ENCODE data around the gene PHF13. TPM values are rescaled to one million over a fixed set of nuclear protein-coding genes. Genes with fewer than 3 reads are reported as not detected.

The PHF13 gene
- total and polyA plus RNA-seq, 10 of the 15 experiments (the other 5 are each of a cell fraction or from before 2014, with no cell fraction given), result 0.87 to 15.4 (median 5.1) TPM

DNA sequence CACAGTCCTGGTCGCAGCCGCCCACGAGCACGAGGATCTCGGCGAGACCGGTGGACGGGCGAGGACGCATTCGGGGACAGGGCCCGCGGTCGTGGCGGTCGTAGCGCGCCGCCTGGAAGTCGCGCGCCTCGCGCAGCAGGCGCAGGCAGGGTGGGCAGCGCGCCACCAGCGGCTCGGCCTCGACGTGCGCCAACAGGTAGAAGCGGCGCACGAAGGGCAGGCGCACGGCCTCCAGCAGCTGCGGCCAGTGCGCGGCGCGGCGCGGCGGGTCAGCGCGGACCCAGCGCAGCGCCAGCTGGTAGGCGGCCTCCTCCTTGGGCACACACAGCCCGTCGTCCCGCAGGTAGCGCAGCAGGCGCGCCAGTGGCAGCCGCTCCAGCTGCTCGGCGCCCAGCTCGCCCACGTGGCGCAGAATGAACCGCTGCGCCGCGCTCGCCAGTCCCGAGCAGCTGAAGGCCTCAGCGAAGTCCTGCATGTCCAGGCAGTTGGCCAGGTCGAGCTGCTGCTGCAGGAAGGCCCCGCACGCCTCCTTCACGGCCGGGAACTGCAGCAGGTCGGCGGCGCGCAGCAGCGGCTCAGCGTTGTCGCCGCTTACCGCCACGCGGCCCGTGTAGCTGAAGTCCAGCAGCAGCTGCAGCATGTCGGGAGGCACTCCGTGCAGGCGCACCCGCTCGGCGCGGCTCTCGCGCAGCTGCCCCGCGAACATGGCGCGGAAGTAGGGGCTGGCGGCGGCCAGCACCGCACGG lies 11.4 kb upstream of the PHF13 start (continued):
- TF ChIP-seq, protein P1, sequence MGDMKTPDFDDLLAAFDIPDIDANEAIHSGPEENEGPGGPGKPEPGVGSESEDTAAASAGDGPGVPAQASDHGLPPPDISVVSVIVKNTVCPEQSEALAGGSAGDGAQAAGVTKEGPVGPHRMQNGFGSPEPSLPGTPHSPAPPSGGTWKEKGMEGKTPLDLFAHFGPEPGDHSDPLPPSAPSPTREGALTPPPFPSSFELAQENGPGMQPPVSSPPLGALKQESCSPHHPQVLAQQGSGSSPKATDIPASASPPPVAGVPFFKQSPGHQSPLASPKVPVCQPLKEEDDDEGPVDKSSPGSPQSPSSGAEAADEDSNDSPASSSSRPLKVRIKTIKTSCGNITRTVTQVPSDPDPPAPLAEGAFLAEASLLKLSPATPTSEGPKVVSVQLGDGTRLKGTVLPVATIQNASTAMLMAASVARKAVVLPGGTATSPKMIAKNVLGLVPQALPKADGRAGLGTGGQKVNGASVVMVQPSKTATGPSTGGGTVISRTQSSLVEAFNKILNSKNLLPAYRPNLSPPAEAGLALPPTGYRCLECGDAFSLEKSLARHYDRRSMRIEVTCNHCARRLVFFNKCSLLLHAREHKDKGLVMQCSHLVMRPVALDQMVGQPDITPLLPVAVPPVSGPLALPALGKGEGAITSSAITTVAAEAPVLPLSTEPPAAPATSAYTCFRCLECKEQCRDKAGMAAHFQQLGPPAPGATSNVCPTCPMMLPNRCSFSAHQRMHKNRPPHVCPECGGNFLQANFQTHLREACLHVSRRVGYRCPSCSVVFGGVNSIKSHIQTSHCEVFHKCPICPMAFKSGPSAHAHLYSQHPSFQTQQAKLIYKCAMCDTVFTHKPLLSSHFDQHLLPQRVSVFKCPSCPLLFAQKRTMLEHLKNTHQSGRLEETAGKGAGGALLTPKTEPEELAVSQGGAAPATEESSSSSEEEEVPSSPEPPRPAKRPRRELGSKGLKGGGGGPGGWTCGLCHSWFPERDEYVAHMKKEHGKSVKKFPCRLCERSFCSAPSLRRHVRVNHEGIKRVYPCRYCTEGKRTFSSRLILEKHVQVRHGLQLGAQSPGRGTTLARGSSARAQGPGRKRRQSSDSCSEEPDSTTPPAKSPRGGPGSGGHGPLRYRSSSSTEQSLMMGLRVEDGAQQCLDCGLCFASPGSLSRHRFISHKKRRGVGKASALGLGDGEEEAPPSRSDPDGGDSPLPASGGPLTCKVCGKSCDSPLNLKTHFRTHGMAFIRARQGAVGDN (IDR thresholded peaks at IDR 0.05), result peak; percentile 67
- peak; percentile 3; the same call in 1 of the 2 replicates for TF ChIP-seq POLR2A (IDR thresholded peaks at IDR 0.05; ENCODE audit: low read depth, low read length)

- no TSS peak for BruUV-seq (replicated peaks)
- peak within 1 kb of the TSS; percentile 70 for H2AFZ ChIP-seq (ENCODE audit: control insufficient read depth, low read depth, low read length)
- ChIA-PET RAD21 (ENCODE audit: unreplicated experiment) (interaction anchor here (1.1 to 3.9 kb wide), 2 partner anchors 22 to 23 kb away, joined by 3 to 38 read pairs; partner anchors contain the start of gene ZBTB48), CTCF (interaction anchor here (1.0 to 5.4 kb wide), 2 partner anchors 9 to 48 kb away, joined by 3 to 39 read pairs; partner anchors contain the start of genes NOL9 and TAS1R1), POLR2A (interaction anchor here (0.9 to 1.3 kb wide), 3 partner anchors 9 to 23 kb away, joined by 3 to 10 read pairs (median 3); partner anchors contain the start of gene ZBTB48), SMC1A (ENCODE audit: uncharacterized antibody, unreplicated experiment) (no interaction called here)
- H3K9ac ChIP-seq (ENCODE audit: control insufficient read depth, insufficient read depth, low read length), result peak within 1 kb of the TSS; percentile 84
- no peak for DNase-seq (ENCODE audit: low read depth, low spot score)
- H3K27ac ChIP-seq (ENCODE audit: control insufficient read depth, insufficient read depth), result peak within 1 kb of the TSS; percentile 79
- in situ Hi-C loops (cut with MboI), result no loop called here
- intact Hi-C loops (cut with micrococcal nuclease; ENCODE audit: unreplicated experiment), result loop anchor here (1.0 kb wide), 1 partner anchor 11 kb away; the partner anchor contains the start of gene PHF13
- peaks cover 13% of the 10 kb centered on the region for H3K4me1 ChIP-seq (ENCODE audit: control insufficient read depth, insufficient read depth, low read length)
- no peaks in the 10 kb centered on the region for H3K9me3 ChIP-seq (replicated peaks; ENCODE audit: control insufficient read depth, insufficient read depth, low read length)
- WGBS (ENCODE audit: insufficient coverage, insufficient replicate concordance, low lambda C conversion rate, missing lambda C conversion rate), result under 1% methylated on average over 53 of the region's 84 CpGs
- no peaks in the 10 kb centered on the region for H3K27me3 ChIP-seq (replicated peaks in 1 of 2; ENCODE audit: control insufficient read depth in 2 of 2, insufficient read depth in 2 of 2, low read length in 1 of 2)
- no peaks in the 10 kb centered on the region for H4K20me1 ChIP-seq (ENCODE audit: control insufficient read depth, insufficient read depth)
- H3K4me3 ChIP-seq, result peak within 1 kb of the TSS; percentile 94
- peaks cover 36% of the 10 kb centered on the region for H3K79me2 ChIP-seq (ENCODE audit: control insufficient read depth, insufficient read depth, low read length)
- ATAC-seq, result peak; percentile 76
- peaks cover 2 to 3% of the 10 kb centered on the region in 2 experiments; a peak in 2 of 4 replicates for H3K36me3 ChIP-seq (ENCODE audit: control insufficient read depth in 2 of 2, insufficient read depth in 2 of 2, low read length in 1 of 2)
- peak within 1 kb of the TSS; percentile 100 for H3K4me2 ChIP-seq (ENCODE audit: control insufficient read depth, insufficient read depth)
- FAIRE-seq, result no peak
- no peak for TF ChIP-seq FOS (IDR thresholded peaks at IDR 0.05; ENCODE audit: borderline replicate concordance, extremely low read depth, insufficient read length)
- TF ChIP-seq EGR1 (IDR thresholded peaks at IDR 0.05; ENCODE audit: borderline replicate concordance in 1 of 2, low read depth in 2 of 2, low read length in 2 of 2), result peak in 1 of 2 experiments; percentile 91; a peak in 2 of 3 replicates
- peak; percentile 52; the same call in 1 of the 2 replicates for TF ChIP-seq POLR2AphosphoS2 (IDR thresholded peaks at IDR 0.05; ENCODE audit: low read depth, low read length)
- TF ChIP-seq NKRF (conservative IDR thresholded peaks at IDR 0.05), result peak; percentile 31; the same call in 1 of the 2 replicates
- TF ChIP-seq TAF1 (IDR thresholded peaks at IDR 0.05; ENCODE audit: borderline replicate concordance, low read depth, low read length), result peak; percentile 23; the same call in 1 of the 2 replicates
- no peak for TF ChIP-seq MLLT1 (IDR thresholded peaks at IDR 0.05)
- no peak for TF ChIP-seq CHD1 (IDR thresholded peaks at IDR 0.05; ENCODE audit: low read depth, low read length)
- peak; percentile 81 for TF ChIP-seq IKZF1 (conservative IDR thresholded peaks at IDR 0.05)
- TF ChIP-seq IKZF2 (IDR thresholded peaks at IDR 0.05), result no peak
- 0 out of 2 replicates have a peak, but pooled peaks have one; percentile 5 for TF ChIP-seq NR2C1 (IDR thresholded peaks at IDR 0.05)
- peak; percentile 21 for TF ChIP-seq RUNX3 (IDR thresholded peaks at IDR 0.05; ENCODE audit: low read length)
These were observed 10.8 kb upstream of the PHF13 start, which contains the start of gene KLHL21 for GRCh38 chr1:6602669-6603237. Gene KLHL21, minus strand, starts transcription at chr1:6602869. Its CDS starts 52 bp downstream, at chr1:6602817.
